CD4-positive, alpha-beta T cell treated with Interleukin-4 for 4 hours (primary cell): ENCODE results near the gene SHOC2.

Experiments used
- DNase-seq: peaks from one replicate; pipeline ENCODE4 v3.0.0-alpha.2; 2020

SHOC2 gene

DNA sequence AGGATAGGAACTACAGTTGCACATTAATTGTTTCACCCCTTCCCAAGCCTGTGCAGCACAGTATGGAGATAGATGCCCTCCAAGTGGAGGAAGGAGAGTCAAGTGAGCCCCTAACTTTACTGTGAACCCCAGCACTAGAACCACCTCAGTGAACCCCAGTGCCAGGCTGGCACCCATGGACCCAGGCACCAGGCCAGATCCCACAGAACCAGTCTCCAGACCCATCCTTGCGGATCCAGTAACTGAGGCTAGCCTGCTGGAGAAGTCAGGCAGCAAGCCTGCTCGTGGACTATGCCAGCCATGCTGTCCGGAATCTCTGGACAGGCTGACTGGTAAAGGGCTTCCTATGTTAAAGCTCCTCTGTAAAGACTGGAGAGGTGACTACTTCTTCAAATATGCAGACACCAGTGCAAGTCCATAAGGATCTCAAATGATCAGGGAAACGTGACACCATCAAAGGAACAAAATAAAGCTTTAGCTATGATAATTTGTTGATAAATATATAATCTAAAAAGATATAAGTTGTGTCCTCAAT, 27.7 kb downstream of the SHOC2 start:
- DNase-seq: no peak

DNA sequence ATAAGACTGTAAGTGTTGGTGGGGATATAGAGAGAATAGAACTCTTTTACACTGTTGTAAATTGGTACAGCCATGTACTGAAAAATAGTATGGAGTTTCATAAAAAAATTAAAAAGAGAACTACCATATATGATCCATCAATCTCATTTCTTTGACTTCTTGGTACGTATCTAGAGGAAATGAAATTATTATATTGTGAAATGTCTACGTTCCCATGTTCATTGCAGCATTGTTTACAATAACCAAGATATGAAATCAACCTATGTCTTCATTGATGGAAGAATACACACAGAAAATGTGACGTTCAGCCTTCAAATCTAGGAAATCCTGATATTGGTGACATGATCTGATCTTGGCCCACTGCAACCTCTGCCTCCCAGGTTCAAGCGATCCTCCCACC, 32.0 kb downstream of the SHOC2 start:
- DNase-seq: no peak

DNA sequence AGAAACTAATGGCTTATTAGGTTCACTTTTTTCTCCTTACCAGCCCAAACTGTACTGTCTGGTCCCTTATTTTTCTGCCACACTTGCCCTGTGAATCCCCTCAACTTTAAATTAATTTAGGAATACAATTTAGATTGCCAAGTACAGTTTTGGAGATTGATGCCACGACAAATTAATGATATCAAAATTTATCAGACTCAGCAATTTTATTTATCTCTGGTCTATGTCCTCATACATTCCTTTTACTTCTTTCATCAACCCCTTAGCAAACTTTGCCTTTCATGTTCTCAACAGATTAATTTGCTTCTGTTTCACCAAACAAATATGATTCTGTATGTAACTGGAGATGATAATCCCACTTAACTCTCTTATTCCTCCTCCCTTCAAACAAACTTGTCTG, 38.2 kb downstream of the SHOC2 start:
- DNase-seq: no peak

DNA sequence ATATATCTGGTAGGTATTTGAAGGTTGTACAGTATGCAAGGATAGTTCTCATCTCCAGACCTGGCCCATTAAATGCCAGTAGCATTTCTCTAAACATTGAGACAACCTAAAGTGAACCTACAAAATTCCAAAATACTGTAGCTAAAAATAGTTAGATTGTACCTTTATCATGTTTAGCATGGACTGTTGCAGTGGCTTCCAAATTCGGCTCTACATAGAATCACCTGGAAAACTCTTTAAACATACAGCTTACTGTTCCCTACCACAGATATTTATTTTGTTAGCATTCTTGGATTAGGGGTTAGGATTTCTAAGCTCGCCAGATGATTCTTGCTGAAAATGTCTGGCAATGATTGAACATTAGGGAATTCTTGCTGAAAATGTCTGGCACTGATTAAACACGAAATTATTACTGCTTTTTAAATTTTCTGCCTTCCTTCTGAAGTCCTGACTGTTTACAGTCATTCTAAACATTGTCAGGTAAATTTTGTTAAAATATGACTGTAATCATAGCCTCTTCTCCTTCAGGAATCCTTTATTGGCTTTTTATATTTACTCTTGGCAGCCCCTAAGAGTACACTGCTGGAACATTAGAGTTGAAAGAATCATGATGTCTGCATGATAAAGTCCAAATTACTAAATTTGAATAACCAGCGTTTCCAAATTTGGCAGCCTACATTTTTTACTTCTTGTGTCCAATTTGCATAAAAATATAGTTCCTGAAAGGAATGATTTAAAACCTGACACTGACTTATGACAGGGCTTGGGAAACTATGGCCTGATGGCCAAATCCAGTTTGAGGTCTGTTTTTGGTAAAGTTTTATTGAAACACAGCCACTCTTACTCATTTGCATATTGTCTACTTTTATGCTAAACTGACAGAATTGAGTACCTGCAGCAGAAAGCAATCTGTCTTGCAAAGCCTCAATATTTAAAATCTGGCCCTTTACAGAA, 40.3 kb downstream of the SHOC2 start:
- DNase-seq: no peak

DNA sequence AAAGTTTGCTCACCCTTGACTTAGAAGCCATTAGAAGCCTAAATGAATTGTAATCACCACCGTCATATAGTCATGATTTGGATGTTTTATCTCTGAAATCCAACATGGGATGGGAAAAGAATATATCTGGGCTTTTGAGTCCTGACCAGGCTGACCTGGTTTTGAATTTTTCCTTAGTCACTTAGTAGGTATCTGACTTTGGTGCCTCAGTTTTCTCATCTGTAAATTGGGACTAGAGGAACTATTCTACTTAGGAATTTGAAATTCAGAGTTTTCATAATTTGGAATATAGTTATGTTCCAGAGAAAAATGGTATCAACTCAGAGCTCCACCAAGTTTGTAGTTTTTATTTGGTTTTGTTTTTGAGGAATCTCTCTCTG, 40.9 kb downstream of the SHOC2 start:
- no peak for DNase-seq

DNA sequence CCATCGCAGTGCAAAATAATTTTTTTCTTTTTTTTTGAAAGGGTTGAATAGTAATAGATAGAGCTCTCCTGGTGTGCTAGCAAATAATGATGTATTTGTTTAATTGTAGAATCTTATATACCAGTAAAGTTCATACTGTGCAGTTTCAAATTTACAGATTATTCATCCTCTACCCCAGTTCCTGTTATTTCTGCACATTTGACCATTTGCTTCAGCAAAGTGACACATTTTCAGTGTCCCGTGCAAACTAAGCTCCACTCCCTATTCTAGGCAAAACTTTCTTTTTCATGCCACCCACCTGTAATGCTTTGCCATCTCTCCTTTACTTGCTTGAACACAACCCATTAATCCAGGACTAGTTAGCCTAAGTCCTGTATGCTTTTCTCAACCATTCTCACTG, 43.0 kb downstream of the SHOC2 start:
- DNase-seq: no peak

DNA sequence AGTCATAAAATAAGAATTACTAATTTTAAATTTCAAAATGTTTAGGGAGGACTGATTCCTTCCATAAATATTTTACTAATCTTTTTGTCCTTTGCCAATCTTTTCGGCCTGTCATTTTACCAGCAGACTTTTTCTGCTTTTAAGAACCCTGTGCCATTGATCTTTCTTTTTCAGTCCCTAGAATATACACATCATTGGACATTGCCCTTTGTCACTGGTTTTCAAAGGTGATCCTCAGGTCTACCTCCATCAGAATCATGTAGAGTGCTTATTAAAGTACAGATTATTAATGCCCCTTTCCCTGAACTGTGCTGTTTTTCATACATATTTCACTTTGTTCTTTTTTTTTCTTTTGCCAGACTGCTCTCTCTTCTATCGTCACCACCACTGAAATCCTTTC, 43.8 kb downstream of the SHOC2 start:
- no peak for DNase-seq

DNA sequence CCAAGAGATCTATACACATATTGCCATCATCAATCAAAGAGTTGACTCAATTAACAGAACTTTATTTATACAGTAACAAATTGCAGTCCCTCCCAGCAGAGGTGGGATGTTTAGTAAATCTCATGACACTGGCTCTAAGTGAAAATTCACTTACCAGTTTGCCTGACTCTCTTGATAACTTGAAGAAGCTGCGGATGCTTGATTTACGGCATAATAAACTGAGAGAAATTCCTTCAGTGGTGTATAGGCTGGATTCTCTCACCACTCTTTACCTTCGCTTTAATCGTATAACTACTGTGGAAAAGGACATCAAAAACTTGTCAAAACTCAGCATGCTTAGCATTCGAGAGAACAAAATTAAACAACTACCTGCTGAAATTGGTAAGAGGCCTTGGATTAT, 45.3 kb downstream of the SHOC2 start:
- DNase-seq: no peak

DNA sequence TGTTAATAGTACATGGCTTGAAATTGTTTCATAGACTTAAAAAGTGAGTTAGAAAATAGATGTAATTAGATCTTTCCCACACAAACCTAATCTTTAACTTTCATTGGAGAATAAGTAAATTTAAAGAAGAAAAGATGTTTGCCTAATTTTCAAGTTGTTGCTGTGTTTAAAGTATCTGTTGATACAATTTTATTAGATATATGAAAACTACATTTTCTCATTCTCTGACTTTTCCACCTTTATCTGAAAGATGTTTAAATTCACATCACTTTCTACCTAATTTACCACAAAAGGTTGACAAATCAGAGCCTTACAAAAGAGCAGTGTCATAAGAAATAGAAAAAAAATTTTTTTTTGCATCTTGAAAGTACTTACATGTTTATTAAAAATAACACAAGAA, 45.8 kb downstream of the SHOC2 start:
- DNase-seq: no peak

DNA sequence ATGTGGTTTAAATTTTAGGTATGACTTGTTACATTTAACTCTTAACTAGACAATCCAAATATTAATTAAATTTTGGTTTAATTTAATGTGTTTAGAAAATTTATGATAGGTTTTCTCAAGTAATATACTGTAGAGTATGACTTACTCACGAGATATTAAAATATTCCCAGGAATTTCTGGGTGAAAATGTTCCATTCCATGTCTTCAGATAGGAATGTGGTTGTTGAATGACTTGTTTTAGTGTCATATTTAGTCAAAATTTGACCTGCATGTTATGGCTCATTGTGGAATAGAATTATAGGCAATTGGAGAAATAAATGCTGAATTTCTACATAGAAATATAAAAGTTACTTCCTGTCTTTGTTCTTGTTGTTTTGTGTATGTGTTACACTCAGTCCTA, 46.7 kb downstream of the SHOC2 start:
- no peak for DNase-seq

DNA sequence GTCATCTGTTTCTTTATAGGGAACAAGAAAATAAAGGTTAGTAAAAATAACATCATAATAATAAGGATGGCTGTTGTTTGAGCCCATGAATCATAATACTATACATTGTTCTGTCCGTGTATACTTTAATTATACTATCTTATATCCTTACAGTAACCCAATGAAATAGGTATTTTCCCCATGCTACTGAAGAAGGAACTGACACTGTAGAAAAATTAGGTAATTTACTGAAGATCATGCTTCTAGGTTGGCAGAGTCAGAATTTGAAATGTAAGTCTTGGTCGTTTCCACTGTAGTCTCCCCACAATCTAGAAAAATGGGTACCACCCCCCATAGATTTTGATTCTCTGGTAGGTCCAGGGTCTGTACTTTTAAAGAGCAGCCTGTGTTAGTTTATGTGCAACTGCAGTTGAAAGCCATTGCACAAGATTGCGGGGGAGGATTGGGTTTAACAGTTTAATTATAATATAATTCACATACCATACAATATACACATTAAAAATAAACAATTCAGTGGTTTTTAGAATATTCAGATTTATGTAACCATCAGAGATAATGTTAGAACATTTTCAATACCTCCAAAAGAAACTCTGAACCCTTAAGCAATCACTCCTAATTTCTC, 47.7 kb downstream of the SHOC2 start:
- no peak for DNase-seq

DNA sequence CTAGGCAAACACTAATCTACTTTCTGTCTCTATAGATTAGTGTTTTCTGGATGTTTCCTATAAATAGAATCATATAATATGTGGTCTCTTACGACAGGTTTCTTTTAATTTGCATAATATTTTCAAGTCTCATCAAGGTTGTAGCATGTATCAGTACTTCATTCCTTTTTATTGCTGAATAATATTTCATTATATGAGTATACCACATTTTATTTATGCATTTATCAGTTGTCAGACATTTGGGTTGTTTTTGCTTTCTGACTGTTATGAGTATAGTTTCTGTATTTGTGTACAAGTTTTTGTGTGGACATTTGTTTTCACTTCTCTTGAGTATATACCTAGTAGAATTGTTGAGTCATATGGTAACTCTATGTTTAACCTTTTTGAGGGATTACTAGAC, 48.2 kb downstream of the SHOC2 start:
- DNase-seq: no peak

DNA sequence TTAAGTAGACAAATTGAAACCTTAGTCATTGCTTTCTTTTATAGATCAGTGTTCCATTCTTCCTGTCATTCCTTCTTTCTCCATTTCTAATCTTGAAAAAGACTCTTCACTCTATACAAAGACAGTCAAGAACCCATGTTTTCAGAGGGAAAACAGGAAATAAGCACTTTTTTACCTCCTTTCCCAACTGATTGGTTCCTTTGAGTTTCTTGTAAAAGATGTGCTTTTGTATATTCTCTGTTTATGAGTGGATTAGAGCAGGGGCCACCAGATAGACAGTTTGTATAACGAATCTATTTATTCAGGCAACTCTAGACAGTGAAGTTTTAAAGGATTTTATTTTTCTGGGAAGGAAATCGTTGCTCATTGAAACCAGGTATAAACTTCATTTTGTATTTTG, 49.8 kb downstream of the SHOC2 start:
- no peak for DNase-seq

DNA sequence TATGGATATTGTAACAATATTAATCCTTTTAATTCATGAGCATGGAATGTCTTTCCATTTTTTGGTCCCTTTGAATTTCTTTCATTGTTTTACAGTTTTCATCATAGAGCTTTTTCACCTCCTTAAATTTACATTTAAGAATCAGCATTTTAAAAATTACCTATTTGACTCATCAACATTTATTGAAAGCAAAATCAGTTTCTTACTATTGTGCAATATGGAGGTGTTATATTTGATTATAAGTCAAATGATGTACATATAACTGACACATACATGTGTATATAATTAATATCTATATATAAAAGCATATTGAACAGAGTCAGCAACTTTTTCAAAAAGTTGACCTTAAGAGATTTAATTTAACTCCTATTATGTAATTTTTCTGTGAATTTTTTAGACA, 52.2 kb downstream of the SHOC2 start:
- DNase-seq: no peak

DNA sequence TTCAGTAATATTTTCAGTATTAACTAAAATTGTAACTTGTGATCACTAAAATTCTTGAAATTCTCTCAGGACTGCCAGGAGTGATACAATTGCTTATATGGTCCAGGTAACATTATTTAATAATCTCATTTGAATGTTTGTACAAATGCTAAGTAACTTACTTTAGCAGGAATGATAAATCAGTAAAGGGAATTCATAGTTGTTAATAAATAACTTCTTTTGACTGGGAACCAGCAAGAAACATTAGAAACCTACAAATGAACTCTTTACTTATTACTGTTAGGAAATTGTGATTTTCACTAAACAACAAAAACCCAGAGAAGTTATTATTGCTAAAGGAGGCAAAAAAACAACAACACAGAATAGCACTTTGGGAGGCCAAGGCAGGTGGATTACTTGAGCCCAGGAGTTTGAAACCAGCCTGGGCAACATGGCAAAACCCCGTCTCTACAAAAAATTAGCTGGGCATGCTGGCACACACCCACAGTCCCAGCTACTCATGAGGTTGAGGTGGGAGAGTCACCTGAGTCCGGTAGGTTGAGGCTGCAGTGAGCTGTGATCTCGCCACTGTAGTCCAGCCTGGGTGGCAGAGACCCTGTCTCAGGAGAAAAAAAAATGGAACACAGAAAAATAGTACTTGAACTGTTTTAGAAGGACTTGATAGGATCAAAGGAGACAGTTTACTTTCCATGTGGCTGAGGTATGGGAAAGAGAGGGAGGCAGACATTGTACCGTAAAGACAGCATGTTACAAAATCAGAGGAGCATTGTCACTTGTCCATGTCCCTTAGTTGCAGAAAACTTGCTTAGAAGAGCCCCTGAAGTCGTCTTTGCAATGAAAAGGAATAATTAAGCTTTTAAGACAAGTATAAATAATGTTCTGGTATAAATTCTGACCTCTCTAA, 53.1 kb downstream of the SHOC2 start:
- no peak for DNase-seq

DNA sequence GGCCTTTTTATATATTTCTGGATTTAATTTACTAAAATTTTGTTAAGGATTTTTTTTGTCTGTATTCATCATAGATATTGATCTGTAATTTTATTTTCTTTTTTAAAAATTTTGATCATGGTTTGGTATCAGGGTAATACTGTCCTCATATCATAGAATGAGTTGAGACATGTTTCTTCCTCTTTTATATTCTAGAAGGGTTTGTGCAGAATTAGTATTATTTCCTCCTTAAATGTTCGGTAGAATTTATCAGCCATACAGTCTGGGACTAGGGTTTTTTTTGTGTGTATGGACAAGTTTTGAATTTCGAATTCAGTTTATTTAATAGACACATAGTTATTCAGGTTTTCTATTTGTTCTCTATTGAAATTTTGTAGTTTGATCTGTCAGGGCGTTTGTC, 54.0 kb downstream of the SHOC2 start:
- no peak for DNase-seq

DNA sequence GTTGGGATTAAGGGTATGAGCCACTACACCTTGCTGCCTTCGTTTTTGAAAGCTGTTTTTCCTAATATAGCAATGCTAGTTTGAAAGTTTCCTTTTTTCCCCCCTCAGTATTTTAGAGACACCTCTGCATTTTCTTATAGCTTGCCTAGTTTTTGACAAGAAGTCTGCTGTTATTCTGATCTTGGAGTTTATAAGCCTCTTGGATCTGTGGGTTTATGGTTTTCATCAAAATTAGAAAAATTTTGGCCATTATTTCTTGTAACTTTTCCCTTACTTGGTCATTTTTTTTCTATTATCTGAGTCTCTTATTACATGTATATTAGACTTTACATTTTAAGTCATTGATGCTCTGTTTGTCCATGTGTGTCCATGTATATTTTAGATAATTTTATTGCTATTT, 57.2 kb downstream of the SHOC2 start:
- DNase-seq: no peak

DNA sequence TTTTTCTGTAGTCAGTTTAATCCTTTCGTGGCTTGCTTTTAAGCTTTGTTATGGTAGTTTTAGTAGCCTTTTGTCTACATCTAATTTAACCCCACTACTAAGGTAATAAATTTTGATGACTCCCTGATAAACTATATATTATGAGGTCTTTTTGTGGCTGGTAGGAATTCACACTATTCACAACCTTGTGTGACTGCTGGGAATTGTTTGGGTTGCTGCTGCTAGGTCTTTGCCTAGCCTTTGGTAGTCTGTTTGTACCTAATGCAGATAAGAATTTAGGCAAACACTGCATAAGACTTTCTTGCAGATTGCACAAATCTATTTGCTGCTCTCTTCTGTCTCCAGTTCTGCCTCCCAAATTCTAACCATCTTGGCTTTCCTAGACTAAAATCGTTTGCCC, 58.3 kb downstream of the SHOC2 start:
- no peak for DNase-seq

DNA sequence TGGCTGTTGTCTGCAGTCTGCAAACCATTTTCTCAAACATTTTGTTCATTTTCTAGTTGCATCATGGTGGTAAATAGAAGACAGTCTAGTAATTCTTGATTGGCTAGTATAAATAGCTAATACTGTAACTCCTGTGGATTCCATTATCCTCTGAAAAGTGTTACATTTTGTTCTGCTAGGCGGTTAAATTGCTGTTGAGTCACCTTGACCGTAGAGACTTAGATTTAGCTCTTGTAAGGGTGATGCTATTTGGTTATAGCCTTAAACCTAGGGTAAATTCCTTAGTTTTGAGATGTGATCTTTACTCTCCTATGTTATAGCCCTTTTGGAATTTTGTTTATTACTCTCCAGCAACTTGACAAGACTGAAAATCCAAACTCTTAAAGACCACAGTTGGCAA, 58.8 kb downstream of the SHOC2 start:
- no peak for DNase-seq

DNA sequence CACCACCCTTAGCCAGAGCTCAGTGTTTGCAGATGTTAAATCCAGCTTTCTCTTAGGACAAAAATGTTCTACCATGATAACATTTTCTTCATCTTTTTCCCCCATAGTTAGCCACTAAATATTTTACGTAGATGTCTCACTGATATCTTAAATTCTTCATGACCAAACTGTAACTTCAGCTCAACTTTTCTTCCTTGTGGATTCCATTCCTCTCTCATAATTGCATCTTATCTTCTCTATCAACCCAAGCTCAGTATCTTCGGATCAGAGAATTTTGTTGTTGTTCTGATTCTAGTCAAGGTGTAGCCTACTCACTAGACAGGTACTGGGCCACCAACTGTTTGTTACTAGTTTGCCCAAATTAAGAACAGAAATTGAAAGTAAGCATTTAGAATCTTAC, 60.2 kb downstream of the SHOC2 start:
- DNase-seq: no peak

DNA sequence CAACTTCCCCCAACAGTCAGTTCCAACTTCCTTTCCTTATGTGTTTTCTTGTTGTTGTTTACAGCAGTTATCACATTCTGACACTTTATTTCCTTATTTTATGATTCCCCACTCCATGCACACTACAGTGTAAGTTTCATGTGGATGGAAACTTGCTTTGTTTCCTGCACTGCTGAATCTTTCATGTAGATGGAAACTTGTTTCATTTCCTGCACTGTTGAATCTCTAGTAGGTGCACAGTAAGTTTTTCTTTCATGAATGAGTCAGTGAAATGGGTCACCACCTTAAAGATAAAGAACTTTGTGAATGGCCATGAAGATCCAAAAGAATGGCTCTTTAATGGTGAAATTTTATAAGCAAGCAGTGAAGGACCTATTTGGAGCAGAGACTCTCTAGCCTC, 61.4 kb downstream of the SHOC2 start:
- DNase-seq: no peak

DNA sequence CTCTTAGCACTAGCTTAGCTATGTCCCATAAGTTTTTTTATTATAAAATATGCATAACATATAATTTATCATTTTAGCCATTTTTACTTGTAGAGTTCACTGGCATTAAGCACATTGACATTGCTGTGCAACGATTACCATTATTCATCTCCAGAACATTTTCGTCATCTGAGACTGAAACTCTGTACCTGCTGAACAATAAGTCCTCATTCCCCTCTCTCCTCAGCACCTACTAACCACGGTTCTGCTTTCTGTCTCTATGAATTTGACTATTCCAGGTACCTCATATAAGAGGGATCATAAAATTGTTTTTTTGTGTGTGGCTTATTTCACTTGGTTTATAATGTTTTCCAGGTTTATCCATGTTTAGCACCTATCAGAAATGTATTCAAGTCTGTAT, 64.1 kb downstream of the SHOC2 start:
- DNase-seq: no peak

DNA sequence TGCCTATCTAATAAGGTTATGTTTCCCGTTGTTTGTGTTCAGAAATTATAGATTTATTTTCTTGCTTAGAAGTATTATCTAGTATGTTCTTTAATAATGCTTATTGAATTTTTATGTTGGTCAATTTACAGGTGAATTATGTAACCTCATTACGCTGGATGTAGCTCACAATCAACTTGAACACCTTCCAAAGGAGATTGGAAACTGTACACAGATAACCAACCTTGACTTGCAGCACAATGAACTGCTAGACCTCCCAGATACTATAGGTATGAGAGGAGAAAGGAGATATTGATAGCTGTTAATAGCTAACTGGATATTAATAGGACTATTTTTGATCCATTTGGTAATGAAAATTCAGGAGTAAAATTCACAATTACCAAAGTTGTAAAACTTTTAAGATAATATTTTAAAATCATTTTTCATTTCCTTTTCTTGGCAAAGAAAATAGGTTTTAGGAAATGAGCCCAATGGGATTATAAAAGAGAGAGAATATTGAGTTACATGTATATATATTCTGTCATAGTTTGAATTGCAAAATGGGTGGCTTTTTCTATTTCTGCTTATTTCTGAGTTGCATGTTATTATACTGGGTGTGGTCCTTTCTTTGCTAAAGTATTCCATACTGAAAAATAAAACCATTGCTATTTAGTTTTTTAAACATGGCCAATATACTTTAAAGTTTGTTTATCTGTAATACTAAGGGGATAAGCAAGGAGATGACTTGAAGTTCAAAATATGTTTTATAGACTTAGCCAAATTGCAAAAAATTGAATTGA, 66.3 kb downstream of the SHOC2 start:
- DNase-seq: no peak
